SIG-M5 (cell line): ENCODE measurements around the gene LACTB.
A peak's percentile ranks its signal among the peaks of the same experiment; 100 is the strongest.

Source experiments
- DNase-seq: peaks from one replicate; lab custom pipeline; 2025; lab: John Stamatoyannopoulos, UW

The LACTB gene

GRCh38 chr15:63178034-63178433 is 56.4 kb downstream of the LACTB start:
- DNase-seq: no peak

GRCh38 chr15:63180746-63181145 is 59.1 kb downstream of the LACTB start:
- DNase-seq: no peak

- DNase-seq: no peak
Observed at GRCh38 chr15:63181648-63182047, 60.0 kb downstream of the LACTB start.

- no peak for DNase-seq
Observed at GRCh38 chr15:63185206-63185605, 63.5 kb downstream of the LACTB start.

- DNase-seq: no peak
Observed at GRCh38 chr15:63186065-63186464, 64.4 kb downstream of the LACTB start.

- DNase-seq: no peak
Observed at GRCh38 chr15:63187589-63188226, 66.0 kb downstream of the LACTB start.

- no peak for DNase-seq
Observed at GRCh38 chr15:63188247-63188925, 66.7 kb downstream of the LACTB start.

GRCh38 chr15:63188926-63189871 is 67.5 kb downstream of the LACTB start, which contains the start of gene RAB8B:
Gene RAB8B, plus strand, starts transcription at chr15:63189606. Its CDS starts 19 bp downstream, at chr15:63189625.
- DNase-seq: no peak

GRCh38 chr15:63189941-63190768 is 68.5 kb downstream of the LACTB start:
- peak; percentile 37 for DNase-seq

- no peak for DNase-seq
Observed at GRCh38 chr15:63190769-63191649, 69.3 kb downstream of the LACTB start.
